Fibroblast of lung (primary cell): ENCODE results near the gene ST6GALNAC6. TPM values are rescaled to one million over a fixed set of nuclear protein-coding genes. Genes with fewer than 3 reads are reported as not detected.
A peak's percentile ranks its signal among the peaks of the same experiment; 100 is the strongest.
"Not testable (repeated sequence)": the region's sequence is repeated elsewhere in the genome, so short reads cannot be mapped to it uniquely, and the experiment has no call there.

Experiments used
- DNase-seq, 2 donors: peaks; one replicate each; pipeline versions ENCODE4 v3.0.0 to v3.0.0-alpha.2; 2010; ENCODE audit warnings: low read depth in 2 of 2
- H2AFZ ChIP-seq: 2 replicates; pipeline ENCODE4 v1.5.1; 2012; ENCODE audit warnings: low read length, control low read depth, inconsistent platforms
- H3K27ac ChIP-seq: 2 replicates; pipeline ENCODE4 v1.5.1; 2011; ENCODE audit warnings: low read length, control low read depth; ENCODE audit not compliant: insufficient read depth
- H3K27me3 ChIP-seq: 2 replicates; pipeline ENCODE4 v1.5.1; 2011; ENCODE audit warnings: mild to moderate bottlenecking, low read length; ENCODE audit not compliant: control insufficient read depth, insufficient read depth
- H3K36me3 ChIP-seq: 2 replicates; pipeline ENCODE4 v1.5.1; 2011; ENCODE audit warnings: low read length; ENCODE audit not compliant: control insufficient read depth, insufficient read depth
- H3K4me1 ChIP-seq: 2 replicates; pipeline ENCODE4 v1.5.1; 2011; ENCODE audit warnings: low read length; ENCODE audit not compliant: control insufficient read depth, insufficient read depth; ENCODE audit errors: extremely low read depth
- H3K4me2 ChIP-seq: 2 replicates; pipeline ENCODE4 v1.5.1; 2011; ENCODE audit warnings: low read length, control low read depth; ENCODE audit not compliant: insufficient read depth; ENCODE audit errors: extremely low read depth
- H3K4me3 ChIP-seq, 4 experiments: fragments of 200-600 bp in 1 of 4; sonication (generic) in 1 of 4; replicated peaks in 1 of 4; 2 replicates each; pipeline ENCODE4 v1.5.1; 2011 to 2016; ENCODE audit warnings: low read length in 4 of 4, low read depth in 3 of 4, mild to moderate bottlenecking in 3 of 4, control low read depth in 2 of 4, inconsistent platforms in 1 of 4, mixed read lengths in 1 of 4; ENCODE audit not compliant: insufficient read depth in 1 of 4; ENCODE audit errors: control extremely low read depth in 1 of 4
- H3K79me2 ChIP-seq: 2 replicates; pipeline ENCODE4 v1.5.1; 2012; ENCODE audit warnings: mild to moderate bottlenecking, low read length, inconsistent platforms; ENCODE audit not compliant: control insufficient read depth, insufficient read depth
- H3K9ac ChIP-seq: 2 replicates; pipeline ENCODE4 v1.5.1; 2011; ENCODE audit warnings: mild to moderate bottlenecking, low read length, control low read depth; ENCODE audit not compliant: insufficient read depth
- H3K9me3 ChIP-seq: 2 replicates; pipeline ENCODE4 v1.5.1; 2012; ENCODE audit warnings: low read depth, low read length; ENCODE audit not compliant: control insufficient read depth, insufficient read depth
- H4K20me1 ChIP-seq: 2 replicates; pipeline ENCODE4 v1.5.1; 2011; ENCODE audit warnings: low read length; ENCODE audit not compliant: control insufficient read depth, insufficient read depth; ENCODE audit errors: extremely low read depth
- EZH2 ChIP-seq: IDR thresholded peaks from 2 replicates; pipeline ENCODE4 v1.5.1; 2012; ENCODE audit warnings: low read length, control low read depth, mild to moderate bottlenecking; ENCODE audit errors: missing control alignments
- polyA plus RNA-seq, 2 donors: library from polyadenylated mRNA; depleted of rRNA in 1 of 2; stranded (reverse) in 1 of 2; unstranded in 1 of 2; fragments of >200 nt; gene quantifications; 2 replicates each; pipeline ENCODE4 v1.2.1, GENCODE V29; 2011 to 2012; ENCODE audit warnings: missing spikeins in 1 of 2
- total RNA-seq: library from RNA; depleted of rRNA; stranded (reverse); fragments of >200 nt; gene quantifications from 2 replicates; pipeline ENCODE4 v1.2.1, GENCODE V29; 2014
- TF ChIP-seq, protein P1 (sequence below), 2 donors: IDR thresholded peaks in 1 of 2; conservative IDR thresholded peaks in 1 of 2; 1 replicate in 1 of 2; 2 replicates in 1 of 2; pipeline ENCODE4 v1.5.1; 2011 to 2012; ENCODE audit warnings: low read length in 2 of 2, control low read depth in 1 of 2, inconsistent platforms in 1 of 2, low read depth in 1 of 2, mild to moderate bottlenecking in 1 of 2

ST6GALNAC6 gene
- total and polyA plus RNA-seq, 2 donors (not counting 1 experiment from before 2014, with no cell fraction given) = 56.0 to 69.5 TPM

DNA sequence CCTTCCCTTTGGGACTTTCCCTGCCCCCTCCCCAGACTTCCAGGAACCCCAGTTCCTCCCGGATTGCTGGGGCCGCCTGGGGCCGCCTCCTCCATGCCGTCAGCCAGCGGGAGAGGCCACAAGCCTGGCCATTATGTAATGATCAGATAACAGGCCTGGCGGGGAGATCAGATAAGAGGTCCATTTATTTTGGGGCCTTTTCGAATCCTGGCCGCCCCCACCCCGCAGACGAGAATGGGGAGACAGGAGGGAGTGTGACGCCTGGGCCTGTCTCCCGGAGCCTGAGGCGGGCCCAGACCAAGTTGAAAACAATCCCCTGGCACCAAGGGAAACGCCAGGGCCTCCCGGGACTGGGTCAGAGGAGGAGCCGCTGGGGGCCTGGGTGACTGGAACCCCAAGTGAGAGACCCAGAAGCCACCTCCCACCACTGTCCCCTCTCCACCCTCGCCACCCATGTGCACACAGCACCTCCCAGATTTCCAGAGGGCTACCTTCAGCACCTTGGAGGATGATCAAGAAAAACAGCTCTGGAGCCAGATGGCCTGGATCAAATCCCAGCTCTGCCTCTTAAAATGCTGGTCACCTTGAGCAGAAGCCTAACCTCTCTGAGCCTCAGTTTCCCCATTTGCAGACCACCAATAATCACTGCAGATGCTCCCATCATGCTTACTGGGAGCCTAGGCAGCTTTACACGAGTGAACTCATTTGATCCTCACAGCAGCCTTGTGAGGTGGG is 52.8 kb downstream of the ST6GALNAC6 start:
- peak in 1 of 2 donors; percentile 59 for DNase-seq

DNA sequence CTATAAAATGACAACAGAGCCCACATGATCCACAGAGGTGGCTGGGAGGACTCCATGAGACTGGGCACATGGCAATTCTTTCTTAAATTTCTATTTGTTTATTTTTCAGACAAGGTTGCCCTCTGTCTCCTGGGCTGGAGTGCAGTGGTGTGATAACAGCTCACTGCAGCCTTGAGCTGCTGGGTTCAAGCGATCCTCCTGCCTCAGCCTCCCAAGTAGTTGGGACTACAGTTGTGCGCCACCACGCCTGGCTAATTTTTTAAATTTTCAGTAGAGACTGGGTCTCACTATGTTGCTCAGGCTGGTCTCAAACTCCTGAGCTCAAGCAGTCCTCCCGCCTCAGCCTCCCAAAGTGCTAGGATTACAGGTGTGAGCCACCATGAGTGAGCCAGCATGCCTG is 53.8 kb downstream of the ST6GALNAC6 start:
- not testable (repeated sequence) for H3K27me3 ChIP-seq, H3K9ac ChIP-seq, H2AFZ ChIP-seq, DNase-seq, H3K9me3 ChIP-seq, H3K4me2 ChIP-seq, H3K4me3 ChIP-seq, H4K20me1 ChIP-seq
- Histone ChIP-seq H3K79me2 (peaks cover 86% of the 10 kb centered on the region), H3K36me3 (peaks cover 17% of the 10 kb centered on the region), H3K27ac (peak overlapping the region; percentile 76), H3K4me1 (peaks cover 19% of the 10 kb centered on the region)

More for the DNA sequence above, 52.8 kb downstream of the ST6GALNAC6 start:
- no peaks in the 10 kb centered on the region for H3K9me3 ChIP-seq
- peaks cover 16% of the 10 kb centered on the region for H3K36me3 ChIP-seq
- peak overlapping the region; percentile 21 for H3K9ac ChIP-seq
- H4K20me1 ChIP-seq = no peaks in the 10 kb centered on the region
- H3K4me3 ChIP-seq = no peak overlapping the region
- H3K27me3 ChIP-seq = no peaks in the 10 kb centered on the region
- peaks cover 17% of the 10 kb centered on the region for H3K4me1 ChIP-seq
- no peak for TF ChIP-seq EZH2
- TF ChIP-seq, protein P1, sequence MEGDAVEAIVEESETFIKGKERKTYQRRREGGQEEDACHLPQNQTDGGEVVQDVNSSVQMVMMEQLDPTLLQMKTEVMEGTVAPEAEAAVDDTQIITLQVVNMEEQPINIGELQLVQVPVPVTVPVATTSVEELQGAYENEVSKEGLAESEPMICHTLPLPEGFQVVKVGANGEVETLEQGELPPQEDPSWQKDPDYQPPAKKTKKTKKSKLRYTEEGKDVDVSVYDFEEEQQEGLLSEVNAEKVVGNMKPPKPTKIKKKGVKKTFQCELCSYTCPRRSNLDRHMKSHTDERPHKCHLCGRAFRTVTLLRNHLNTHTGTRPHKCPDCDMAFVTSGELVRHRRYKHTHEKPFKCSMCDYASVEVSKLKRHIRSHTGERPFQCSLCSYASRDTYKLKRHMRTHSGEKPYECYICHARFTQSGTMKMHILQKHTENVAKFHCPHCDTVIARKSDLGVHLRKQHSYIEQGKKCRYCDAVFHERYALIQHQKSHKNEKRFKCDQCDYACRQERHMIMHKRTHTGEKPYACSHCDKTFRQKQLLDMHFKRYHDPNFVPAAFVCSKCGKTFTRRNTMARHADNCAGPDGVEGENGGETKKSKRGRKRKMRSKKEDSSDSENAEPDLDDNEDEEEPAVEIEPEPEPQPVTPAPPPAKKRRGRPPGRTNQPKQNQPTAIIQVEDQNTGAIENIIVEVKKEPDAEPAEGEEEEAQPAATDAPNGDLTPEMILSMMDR (conservative IDR thresholded peaks at IDR 0.05 in 1 of 2, IDR thresholded peaks at IDR 0.05 in 1 of 2; ENCODE audit: low read depth in 1 of 2, low read length in 2 of 2) = no peak
- H3K79me2 ChIP-seq = peaks cover 87% of the 10 kb centered on the region
- H3K4me2 ChIP-seq = peak overlapping the region; percentile 46
- H3K27ac ChIP-seq = peak overlapping the region; percentile 69
- H2AFZ ChIP-seq = no peak overlapping the region

DNA sequence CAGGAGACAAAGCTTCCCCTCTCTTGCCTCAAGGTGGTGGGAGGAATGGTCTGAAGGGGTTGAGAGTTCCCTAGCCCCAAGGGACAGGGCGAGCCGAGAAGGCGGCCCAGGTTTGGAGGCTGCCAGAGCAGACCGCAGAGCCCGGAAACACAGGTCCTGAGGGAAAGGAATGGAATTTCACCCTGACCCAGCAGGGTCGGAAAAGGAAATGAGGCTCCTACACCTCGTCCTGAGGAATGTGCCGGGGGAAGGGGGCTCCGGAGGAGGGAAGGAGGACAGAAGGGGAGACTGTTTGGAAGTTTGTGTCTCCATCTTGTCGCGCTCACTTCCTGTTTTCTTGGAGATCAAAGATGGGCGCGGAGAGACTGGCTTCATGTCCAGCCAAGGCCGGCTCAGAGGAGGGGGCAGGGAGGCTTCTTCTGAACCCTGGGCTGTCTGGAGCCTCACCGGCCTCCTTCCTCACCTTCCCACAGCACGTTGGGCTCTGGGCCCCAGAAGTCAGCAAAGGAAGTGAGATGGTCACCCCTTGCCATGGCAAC is 54.5 kb downstream of the ST6GALNAC6 start:
- Histone ChIP-seq H3K79me2 (peaks cover 84% of the 10 kb centered on the region), H3K4me1 (peaks cover 20% of the 10 kb centered on the region)

More for the DNA sequence above, 54.5 kb downstream of the ST6GALNAC6 start:
- peak in 1 of 2 donors; percentile 55 for DNase-seq
- TF ChIP-seq, protein P1 (conservative IDR thresholded peaks at IDR 0.05 in 1 of 2, IDR thresholded peaks at IDR 0.05 in 1 of 2; ENCODE audit: low read depth in 1 of 2, low read length in 2 of 2) = no peak
- no peak for TF ChIP-seq EZH2
- H3K4me3 ChIP-seq = no peak overlapping the region
- H3K27me3 ChIP-seq = no peaks in the 10 kb centered on the region
- H3K36me3 ChIP-seq = peaks cover 19% of the 10 kb centered on the region
- H3K4me2 ChIP-seq = peak overlapping the region; percentile 45
- H3K9ac ChIP-seq = peak overlapping the region; percentile 33
- H4K20me1 ChIP-seq = no peaks in the 10 kb centered on the region
- peak overlapping the region; percentile 76 for H3K27ac ChIP-seq
- H2AFZ ChIP-seq = peak overlapping the region; percentile 45
- H3K9me3 ChIP-seq = no peaks in the 10 kb centered on the region
